ENCODE measurements around the gene KCNMB4.
"Not testable (repeated sequence)": the region's sequence is repeated elsewhere in the genome, so short reads cannot be mapped to it uniquely, and the experiment has no call there.

GRCh38 chr12:70392631-70393030 lies 26.5 kb downstream of the KCNMB4 start:
- TF ChIP-seq, protein P1, sequence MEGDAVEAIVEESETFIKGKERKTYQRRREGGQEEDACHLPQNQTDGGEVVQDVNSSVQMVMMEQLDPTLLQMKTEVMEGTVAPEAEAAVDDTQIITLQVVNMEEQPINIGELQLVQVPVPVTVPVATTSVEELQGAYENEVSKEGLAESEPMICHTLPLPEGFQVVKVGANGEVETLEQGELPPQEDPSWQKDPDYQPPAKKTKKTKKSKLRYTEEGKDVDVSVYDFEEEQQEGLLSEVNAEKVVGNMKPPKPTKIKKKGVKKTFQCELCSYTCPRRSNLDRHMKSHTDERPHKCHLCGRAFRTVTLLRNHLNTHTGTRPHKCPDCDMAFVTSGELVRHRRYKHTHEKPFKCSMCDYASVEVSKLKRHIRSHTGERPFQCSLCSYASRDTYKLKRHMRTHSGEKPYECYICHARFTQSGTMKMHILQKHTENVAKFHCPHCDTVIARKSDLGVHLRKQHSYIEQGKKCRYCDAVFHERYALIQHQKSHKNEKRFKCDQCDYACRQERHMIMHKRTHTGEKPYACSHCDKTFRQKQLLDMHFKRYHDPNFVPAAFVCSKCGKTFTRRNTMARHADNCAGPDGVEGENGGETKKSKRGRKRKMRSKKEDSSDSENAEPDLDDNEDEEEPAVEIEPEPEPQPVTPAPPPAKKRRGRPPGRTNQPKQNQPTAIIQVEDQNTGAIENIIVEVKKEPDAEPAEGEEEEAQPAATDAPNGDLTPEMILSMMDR (conservative IDR thresholded peaks at IDR 0.05; ENCODE audit: low read length), result not testable (repeated sequence)
- not testable (repeated sequence) for TF ChIP-seq EZH2phosphoT487 (IDR thresholded peaks at IDR 0.05; ENCODE audit: borderline replicate concordance)

Data from Loucy (cell line).